Activated naive CD4-positive, alpha-beta T cell (primary cell): ENCODE measurements around the gene TAS1R3.

ENCODE experiments used
- DNase-seq, 4 experiments: peaks; one replicate each; lab custom pipeline; 2025; lab: John Stamatoyannopoulos, UW

The TAS1R3 gene

GRCh38 chr1:1295154-1295923 is 35.7 kb upstream of the TAS1R3 start:
- DNase-seq, result no peak

GRCh38 chr1:1296070-1297061 is 34.7 kb upstream of the TAS1R3 start:
- no peak for DNase-seq

GRCh38 chr1:1297802-1298424 is 33.2 kb upstream of the TAS1R3 start:
- no peak for DNase-seq

- DNase-seq, result no peak
These were observed 32.0 kb upstream of the TAS1R3 start for GRCh38 chr1:1298861-1299685.

GRCh38 chr1:1299686-1300351 is 31.3 kb upstream of the TAS1R3 start:
- DNase-seq, result no peak

GRCh38 chr1:1300352-1300739 is 30.7 kb upstream of the TAS1R3 start:
- no peak for DNase-seq

- no peak for DNase-seq
These were observed 29.1 kb upstream of the TAS1R3 start for GRCh38 chr1:1302006-1302430.

GRCh38 chr1:1302951-1303509 is 28.1 kb upstream of the TAS1R3 start:
- no peak for DNase-seq

- DNase-seq, result no peak
These were observed 27.3 kb upstream of the TAS1R3 start for GRCh38 chr1:1303736-1304135.

- DNase-seq, result no peak
These were observed 26.5 kb upstream of the TAS1R3 start for GRCh38 chr1:1304331-1305299.

GRCh38 chr1:1305300-1306069 is 25.6 kb upstream of the TAS1R3 start:
- peak in 2 of 4 experiments; percentile 54 to 76 for DNase-seq

- DNase-seq, result no peak
These were observed 24.9 kb upstream of the TAS1R3 start for GRCh38 chr1:1306070-1306660.

- no peak for DNase-seq
These were observed 24.3 kb upstream of the TAS1R3 start for GRCh38 chr1:1306661-1307260.

- no peak for DNase-seq
These were observed 23.7 kb upstream of the TAS1R3 start for GRCh38 chr1:1307261-1307922.

GRCh38 chr1:1307923-1308755 is 22.9 kb upstream of the TAS1R3 start, which contains the start of the genes ACAP3 and PUSL1:
Gene ACAP3 (minus strand): TSS chr1:1307930. CDS start chr1:1307815, 115 bp downstream.
Gene PUSL1 (plus strand): TSS chr1:1308597. CDS start chr1:1308644, 47 bp downstream.
- peak; percentile 80 to 89 (median 86) for DNase-seq

- no peak for DNase-seq
These were observed 22.3 kb upstream of the TAS1R3 start for GRCh38 chr1:1308756-1309250.
